ENCODE data around the gene SPATA31E1. TPM values are rescaled to one million over a fixed set of nuclear protein-coding genes. Genes with fewer than 3 reads are reported as not detected.

Gene SPATA31E1
- total RNA-seq, 1 experiment from 2014 or later: not detected

GRCh38 chr9:87889882-87890252, 7.2 kb downstream of the SPATA31E1 start:
- TF ChIP-seq EZH2 (IDR thresholded peaks at IDR 0.05; ENCODE audit: borderline replicate concordance, low read depth, low read length, poor library complexity, severe bottlenecking) (no peak), CTCF (conservative IDR thresholded peaks at IDR 0.05; ENCODE audit: low read depth, low read length) (no peak)
- no peaks in the 10 kb centered on the region for H3K36me3 ChIP-seq (ENCODE audit: insufficient read depth, low read length, poor library complexity, severe bottlenecking)
- H3K4me3 ChIP-seq (ENCODE audit: low read depth, low read length, poor library complexity, severe bottlenecking): no peak overlapping the region
- intact Hi-C loops (cut with micrococcal nuclease; ENCODE audit: unreplicated experiment): no loop called here
- POLR2A ChIA-PET (ENCODE audit: low non-redundant PET): no interaction called here
- H3K4me1 ChIP-seq (ENCODE audit: insufficient read depth, low read length, poor library complexity, severe bottlenecking): no peaks in the 10 kb centered on the region
- BruUV-seq (replicated peaks): no TSS peak
- H3K27ac ChIP-seq (ENCODE audit: low read depth, low read length, poor library complexity, severe bottlenecking): no peak overlapping the region
- no peak for DNase-seq (ENCODE audit: low spot score)
- H3K9me3 ChIP-seq (ENCODE audit: low read depth, low read length, poor library complexity, severe bottlenecking): no peaks in the 10 kb centered on the region
- no peaks in the 10 kb centered on the region for H3K27me3 ChIP-seq (replicated peaks; ENCODE audit: insufficient read depth, low read depth, low read length, poor library complexity)
- CTCF ChIA-PET: no interaction called here

DNA sequence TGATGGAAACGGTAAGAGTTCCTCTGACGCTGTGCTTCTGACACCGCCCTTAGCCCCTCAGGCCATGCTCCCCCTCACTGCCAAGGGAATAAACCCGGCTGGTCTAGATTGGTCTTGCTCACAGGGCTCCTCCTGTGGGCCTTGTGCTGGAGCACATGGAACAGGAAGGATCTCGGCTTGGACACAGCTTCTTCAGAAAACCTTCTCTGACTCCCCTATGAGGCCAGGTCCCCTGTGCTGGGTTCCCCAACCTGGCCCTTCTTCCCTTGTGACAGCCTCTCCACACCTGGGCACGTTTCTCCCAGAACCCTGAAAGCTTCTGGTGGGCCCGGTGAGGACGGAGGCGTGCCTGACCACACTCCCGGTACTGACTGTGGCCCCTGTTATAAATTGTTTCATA, 8.2 kb downstream of the SPATA31E1 start:
- POLR2A ChIA-PET (ENCODE audit: low non-redundant PET): no interaction called here

DNA sequence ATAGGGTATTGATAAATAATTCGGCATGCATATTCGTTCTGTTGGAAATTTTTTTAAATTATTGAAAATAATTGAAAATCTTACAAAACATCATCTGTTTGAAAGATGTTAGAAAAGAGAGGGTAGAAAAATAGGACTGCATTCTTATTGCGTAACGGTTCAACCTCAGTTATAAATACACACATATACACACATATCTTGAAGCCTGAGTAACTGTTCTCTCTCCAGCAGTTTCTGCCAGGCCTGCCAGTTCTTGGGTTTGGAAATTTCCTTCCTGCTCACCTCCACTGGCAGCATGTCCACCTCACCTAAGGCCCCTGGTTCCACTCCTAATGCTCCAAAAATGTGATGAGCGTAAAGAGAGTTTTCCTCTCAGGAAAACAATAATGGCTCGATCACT, 9.1 kb downstream of the SPATA31E1 start:
- intact Hi-C loops (cut with micrococcal nuclease; ENCODE audit: unreplicated experiment): no loop called here
- Histone ChIP-seq H3K4me3 (ENCODE audit: low read depth, low read length, poor library complexity, severe bottlenecking) (no peak overlapping the region), H3K9me3 (ENCODE audit: low read depth, low read length, poor library complexity, severe bottlenecking) (no peaks in the 10 kb centered on the region), H3K27ac (ENCODE audit: low read depth, low read length, poor library complexity, severe bottlenecking) (no peak overlapping the region), H3K36me3 (ENCODE audit: insufficient read depth, low read length, poor library complexity, severe bottlenecking) (no peaks in the 10 kb centered on the region), H3K4me1 (ENCODE audit: insufficient read depth, low read length, poor library complexity, severe bottlenecking) (no peaks in the 10 kb centered on the region), H3K27me3 (replicated peaks; ENCODE audit: insufficient read depth, low read depth, low read length, poor library complexity) (no peaks in the 10 kb centered on the region)
- no peak for DNase-seq (ENCODE audit: low spot score)
- no peak for TF ChIP-seq CTCF (conservative IDR thresholded peaks at IDR 0.05; ENCODE audit: low read depth, low read length)
- TF ChIP-seq EZH2 (IDR thresholded peaks at IDR 0.05; ENCODE audit: borderline replicate concordance, low read depth, low read length, poor library complexity, severe bottlenecking): no peak
- ChIA-PET POLR2A (ENCODE audit: low non-redundant PET) (no interaction called here), CTCF (no interaction called here)
- no TSS peak for BruUV-seq (replicated peaks)

More for the DNA sequence above, 8.2 kb downstream of the SPATA31E1 start:
- Histone ChIP-seq H3K9me3 (ENCODE audit: low read depth, low read length, poor library complexity, severe bottlenecking) (no peaks in the 10 kb centered on the region), H3K4me1 (ENCODE audit: insufficient read depth, low read length, poor library complexity, severe bottlenecking) (no peaks in the 10 kb centered on the region), H3K27me3 (replicated peaks; ENCODE audit: insufficient read depth, low read depth, low read length, poor library complexity) (no peaks in the 10 kb centered on the region), H3K4me3 (ENCODE audit: low read depth, low read length, poor library complexity, severe bottlenecking) (no peak overlapping the region), H3K27ac (ENCODE audit: low read depth, low read length, poor library complexity, severe bottlenecking) (no peak overlapping the region), H3K36me3 (ENCODE audit: insufficient read depth, low read length, poor library complexity, severe bottlenecking) (no peaks in the 10 kb centered on the region)
- CTCF ChIA-PET: no interaction called here
- TF ChIP-seq CTCF (conservative IDR thresholded peaks at IDR 0.05; ENCODE audit: low read depth, low read length) (no peak), EZH2 (IDR thresholded peaks at IDR 0.05; ENCODE audit: borderline replicate concordance, low read depth, low read length, poor library complexity, severe bottlenecking) (no peak)
- no TSS peak for BruUV-seq (replicated peaks)
- no peak for DNase-seq (ENCODE audit: low spot score)
- intact Hi-C loops (cut with micrococcal nuclease; ENCODE audit: unreplicated experiment): no loop called here

Measured in A673 (cell line).